NCI-H1930 (cell line): ENCODE results near the gene MED17.

ENCODE experiments used
- DNase-seq, 2 experiments: peaks; one replicate each; lab custom pipeline; 2025; lab: John Stamatoyannopoulos, UW

Gene MED17

GRCh38 chr11:93817426-93818348, 33.6 kb downstream of the MED17 start:
- DNase-seq: no peak

- DNase-seq: no peak
These were observed 36.0 kb downstream of the MED17 start for GRCh38 chr11:93819966-93820695.

GRCh38 chr11:93820847-93821246, 36.8 kb downstream of the MED17 start:
- no peak for DNase-seq

GRCh38 chr11:93821617-93822016, 37.5 kb downstream of the MED17 start:
- DNase-seq: no peak

GRCh38 chr11:93822359-93822758, 38.3 kb downstream of the MED17 start:
- DNase-seq: no peak

- no peak for DNase-seq
These were observed 39.1 kb downstream of the MED17 start for GRCh38 chr11:93823210-93823609.

- no peak for DNase-seq
These were observed 43.3 kb downstream of the MED17 start for GRCh38 chr11:93827363-93827762.

GRCh38 chr11:93829598-93829997, 45.5 kb downstream of the MED17 start:
- no peak for DNase-seq

GRCh38 chr11:93831343-93832127, 47.5 kb downstream of the MED17 start:
- no peak for DNase-seq

- no peak for DNase-seq
These were observed 48.7 kb downstream of the MED17 start for GRCh38 chr11:93832780-93833179.

GRCh38 chr11:93838967-93839366, 54.9 kb downstream of the MED17 start:
- no peak for DNase-seq

GRCh38 chr11:93840180-93840579, 56.1 kb downstream of the MED17 start:
- DNase-seq: no peak

- DNase-seq: no peak
These were observed 56.9 kb downstream of the MED17 start for GRCh38 chr11:93840981-93841380.

- no peak for DNase-seq
These were observed 57.4 kb downstream of the MED17 start for GRCh38 chr11:93841446-93841845.

GRCh38 chr11:93842034-93842433, 58.0 kb downstream of the MED17 start:
- DNase-seq: no peak

- DNase-seq: no peak
These were observed 58.4 kb downstream of the MED17 start for GRCh38 chr11:93842461-93842860.

GRCh38 chr11:93843906-93844305, 59.8 kb downstream of the MED17 start:
- no peak for DNase-seq

GRCh38 chr11:93844568-93844967, 60.5 kb downstream of the MED17 start:
- no peak for DNase-seq

- DNase-seq: no peak
These were observed 61.4 kb downstream of the MED17 start for GRCh38 chr11:93845181-93846092.

- no peak for DNase-seq
These were observed 62.3 kb downstream of the MED17 start for GRCh38 chr11:93846411-93846810.

- DNase-seq: no peak
These were observed 65.1 kb downstream of the MED17 start for GRCh38 chr11:93849201-93849600.
